ENCODE data around the gene SNCG. TPM values are rescaled to one million over a fixed set of nuclear protein-coding genes. Genes with fewer than 3 reads are reported as not detected.
"Not testable (repeated sequence)": the region's sequence is repeated elsewhere in the genome, so short reads cannot be mapped to it uniquely, and the experiment has no call there.

The SNCG gene
- total and polyA plus RNA-seq, 8 donors, result 3.8 to 59.6 (median 7.6) TPM; not detected in 1

GRCh38 chr10:86972613-86973380, 14.4 kb downstream of the SNCG start:
- TF ChIP-seq CTCF (IDR thresholded peaks at IDR 0.05) (no peak), POLR2A (IDR thresholded peaks at IDR 0.05) (no peak), EP300 (IDR thresholded peaks at IDR 0.05) (no peak), POLR2AphosphoS5 (IDR thresholded peaks at IDR 0.05) (no peak)

GRCh38 chr10:86974484-86974883, 16.1 kb downstream of the SNCG start:
- no peaks in the 10 kb centered on the region for H3K9me3 ChIP-seq
- intact Hi-C loops (cut with DNase I; ENCODE audit: low total_unique reads), result no loop called here
- no peak overlapping the region for H3K27ac ChIP-seq
- peaks cover 20 to 52% (median 35%) of the 10 kb centered on the region in 4 donors for H3K4me1 ChIP-seq
- no peaks in the 10 kb centered on the region for H3K36me3 ChIP-seq
- peaks cover 0 to 4% (median 3%) of the 10 kb centered on the region in 3 donors for H3K27me3 ChIP-seq
- DNase-seq, result peak in 1 of 2 donors; percentile 76
- no peak for TF ChIP-seq POLR2AphosphoS5 (IDR thresholded peaks at IDR 0.05)
- TF ChIP-seq EP300 (IDR thresholded peaks at IDR 0.05), result no peak
- no peak for TF ChIP-seq POLR2A (IDR thresholded peaks at IDR 0.05)
- TF ChIP-seq CTCF (IDR thresholded peaks at IDR 0.05), result no peak
- H3K4me3 ChIP-seq, result no peak overlapping the region
- WGBS, 5 donors, result 39 to 55% (median 47%) methylated on average over 7 of the region's 7 CpGs

More at GRCh38 chr10:86972613-86973380, 14.4 kb downstream of the SNCG start:
- intact Hi-C loops (cut with DNase I; ENCODE audit: low total_unique reads), result no loop called here
- peak in 1 of 2 donors; percentile 16 for DNase-seq
- Histone ChIP-seq H3K36me3 (no peaks in the 10 kb centered on the region), H3K4me3 (no peak overlapping the region), H3K27ac (peak overlapping the region in 4 of 5 donors; percentile 91 to 96 (median 94)), H3K4me1 (peaks cover 37 to 57% (median 46%) of the 10 kb centered on the region in 4 donors), H3K9me3 (no peaks in the 10 kb centered on the region), H3K27me3 (peaks cover 0 to 18% (median 3%) of the 10 kb centered on the region in 3 donors)
- WGBS, 5 donors, result 86 to 98% (median 92%) methylated on average over 10 to 11 of the region's 11 CpGs

- intact Hi-C loops (cut with DNase I; ENCODE audit: low total_unique reads), result no loop called here
- TF ChIP-seq EP300 (IDR thresholded peaks at IDR 0.05) (no peak), CTCF (IDR thresholded peaks at IDR 0.05) (no peak), POLR2AphosphoS5 (IDR thresholded peaks at IDR 0.05) (no peak), POLR2A (IDR thresholded peaks at IDR 0.05) (no peak)
- Histone ChIP-seq H3K27ac (no peak overlapping the region), H3K36me3 (no peaks in the 10 kb centered on the region), H3K4me1 (peaks cover 16 to 53% (median 29%) of the 10 kb centered on the region in 4 donors), H3K9me3 (no peaks in the 10 kb centered on the region), H3K27me3 (peaks cover 0 to under 1% (median 0%) of the 10 kb centered on the region in 3 donors), H3K4me3 (no peak overlapping the region)
- no peak for DNase-seq
- 88 to 99% (median 97%) methylated on average over 5 of the region's 5 CpGs for WGBS, 5 donors
Observed at GRCh38 chr10:86976362-86977056, 18.1 kb downstream of the SNCG start.

GRCh38 chr10:86978457-86978856, 20.1 kb downstream of the SNCG start:
- 63 to 75% (median 69%) methylated on average over 3 of the region's 3 CpGs for WGBS, 5 donors
- H3K27ac ChIP-seq, result peak overlapping the region in 2 of 5 donors; percentile 59 to 62
- H3K4me1 ChIP-seq, result peaks cover 8 to 44% (median 21%) of the 10 kb centered on the region in 4 donors
- H3K36me3 ChIP-seq; H3K27me3 ChIP-seq; H3K9me3 ChIP-seq; H3K4me3 ChIP-seq; DNase-seq; intact Hi-C loops (cut with DNase I; ENCODE audit: low total_unique reads): not testable (repeated sequence)
